OCI-LY3 (cell line): ENCODE data around the gene PCBP3.

Source experiments
- H2AFZ ChIP-seq: fragments of 200-600, 300-600 bp; shearing (Covaris generic); 2 replicates; pipeline ENCODE4 v1.6.0; 2014; ENCODE audit warnings: antibody characterized with exemption, low read depth, low read length
- H3K27ac ChIP-seq: fragments of 200-600, 300-600 bp; sonication (generic); 2 replicates; pipeline ENCODE4 v1.5.1; 2014; ENCODE audit warnings: mild to moderate bottlenecking, low read length, moderate library complexity, mixed read lengths
- H3K27me3 ChIP-seq: fragments of 200-600, 300-600 bp; sonication (generic); 2 replicates; pipeline ENCODE4 v1.6.1; 2014; ENCODE audit warnings: low read depth, low read length, mixed read lengths
- H3K36me3 ChIP-seq: fragments of 200-600, 300-600 bp; sonication (generic); replicated peaks from 2 replicates; pipeline ENCODE3; 2014; ENCODE audit warnings: low read depth, low read length, mixed read lengths
- H3K4me1 ChIP-seq: fragments of 300-600, 200-600 bp; sonication (generic); 2 replicates; pipeline ENCODE4 v1.6.1; 2014; ENCODE audit warnings: low read length, mixed read lengths
- H3K4me2 ChIP-seq: fragments of 200-600, 300-600 bp; sonication (generic); 2 replicates; pipeline ENCODE4 v1.6.1; 2014; ENCODE audit warnings: low read length, mixed read lengths
- H3K4me3 ChIP-seq: fragments of 300-600, 200-600 bp; sonication (generic); 2 replicates; pipeline ENCODE4 v1.5.1; 2014; ENCODE audit warnings: antibody characterized with exemption, mild to moderate bottlenecking, low read length, moderate library complexity
- H3K79me2 ChIP-seq: fragments of 300-600, 200-600 bp; shearing (Covaris generic); 2 replicates; pipeline ENCODE4 v1.6.1; 2014; ENCODE audit warnings: mild to moderate bottlenecking, low read length, mixed read lengths
- H3K9ac ChIP-seq: fragments of 300-600, 200-600 bp; shearing (Covaris generic); 2 replicates; pipeline ENCODE4 v1.6.0; 2014; ENCODE audit warnings: mild to moderate bottlenecking, low read length, moderate library complexity
- H3K9me3 ChIP-seq: fragments of 200-600, 300-600 bp; shearing (Covaris generic); 2 replicates; pipeline ENCODE4 v1.6.1; 2014; ENCODE audit warnings: low read length, mixed read lengths; ENCODE audit not compliant: insufficient read depth
- H4K20me1 ChIP-seq: fragments of 200-600, 300-600 bp; sonication (generic); 2 replicates; pipeline ENCODE4 v1.6.1; 2016; ENCODE audit warnings: low read length, mixed read lengths; ENCODE audit not compliant: insufficient read depth
- CTCF ChIP-seq: fragments of 200-600, 300-600 bp; sonication (generic); IDR thresholded peaks from 2 replicates; pipeline ENCODE4 v1.5.1; 2014; ENCODE audit warnings: antibody characterized with exemption, low read length, low read depth
- EZH2phosphoT487 ChIP-seq: fragments of 200-600 bp; shearing (Covaris generic); IDR thresholded peaks from 2 replicates; pipeline ENCODE4 v1.6.1; 2018; ENCODE audit warnings: antibody characterized with exemption, mixed run types, low read depth

Gene PCBP3

GRCh38 chr21:45947296-45947695 lies 303.8 kb downstream of the PCBP3 start:
- Histone ChIP-seq H3K9ac (no peak overlapping the region), H3K79me2 (no peaks in the 10 kb centered on the region), H3K36me3 (no peaks in the 10 kb centered on the region), H3K9me3 (no peaks in the 10 kb centered on the region), H2AFZ (no peak overlapping the region), H3K4me3 (no peak overlapping the region), H3K27ac (no peak overlapping the region), H3K27me3 (no peaks in the 10 kb centered on the region), H3K4me2 (no peak overlapping the region), H3K4me1 (no peaks in the 10 kb centered on the region), H4K20me1 (no peaks in the 10 kb centered on the region)
- TF ChIP-seq CTCF (no peak), EZH2phosphoT487 (no peak)

- H3K9me3 ChIP-seq, result no peaks in the 10 kb centered on the region
- H3K4me2 ChIP-seq, result no peak overlapping the region
- H3K79me2 ChIP-seq, result no peaks in the 10 kb centered on the region
- no peak overlapping the region for H3K9ac ChIP-seq
- no peaks in the 10 kb centered on the region for H3K4me1 ChIP-seq
- no peaks in the 10 kb centered on the region for H3K36me3 ChIP-seq
- H3K27ac ChIP-seq, result no peak overlapping the region
- no peak overlapping the region for H2AFZ ChIP-seq
- no peaks in the 10 kb centered on the region for H3K27me3 ChIP-seq
- no peak for TF ChIP-seq CTCF
- no peaks in the 10 kb centered on the region for H4K20me1 ChIP-seq
- H3K4me3 ChIP-seq, result no peak overlapping the region
Observed at GRCh38 chr21:45947716-45948255, 304.3 kb downstream of the PCBP3 start.

GRCh38 chr21:45948576-45949141 lies 305.1 kb downstream of the PCBP3 start:
- Histone ChIP-seq H3K27ac (no peak overlapping the region), H3K4me3 (no peak overlapping the region), H3K4me1 (no peaks in the 10 kb centered on the region), H3K79me2 (no peaks in the 10 kb centered on the region), H3K27me3 (no peaks in the 10 kb centered on the region), H3K4me2 (no peak overlapping the region), H3K9me3 (no peaks in the 10 kb centered on the region), H2AFZ (no peak overlapping the region), H3K36me3 (no peaks in the 10 kb centered on the region), H3K9ac (no peak overlapping the region), H4K20me1 (no peaks in the 10 kb centered on the region)
- no peak for TF ChIP-seq EZH2phosphoT487
- no peak for TF ChIP-seq CTCF

GRCh38 chr21:45949928-45950739 lies 306.6 kb downstream of the PCBP3 start:
- Histone ChIP-seq H3K79me2 (no peaks in the 10 kb centered on the region), H3K9me3 (no peaks in the 10 kb centered on the region), H4K20me1 (no peaks in the 10 kb centered on the region), H3K36me3 (no peaks in the 10 kb centered on the region), H3K9ac (no peak overlapping the region), H3K27me3 (no peaks in the 10 kb centered on the region), H3K4me2 (no peak overlapping the region), H2AFZ (no peak overlapping the region), H3K27ac (no peak overlapping the region), H3K4me1 (no peaks in the 10 kb centered on the region), H3K4me3 (no peak overlapping the region)
- no peak for TF ChIP-seq EZH2phosphoT487
- TF ChIP-seq CTCF, result no peak
